ENCODE measurements around the gene QDPR. TPM values are rescaled to one million over a fixed set of nuclear protein-coding genes. Genes with fewer than 3 reads are reported as not detected.
"Not testable (repeated sequence)": the region's sequence is repeated elsewhere in the genome, so short reads cannot be mapped to it uniquely, and the experiment has no call there.

QDPR gene
- total and polyA plus RNA-seq, 3 experiments from 2014 or later, result 36.1 to 54.9 (median 50.9) TPM

GRCh38 chr4:17468619-17469221 lies 43.2 kb downstream of the QDPR start:
- DNase-seq, result no peak
- CTCF ChIA-PET, result no interaction called here
- Histone ChIP-seq H3K4me3 (ENCODE audit: low read length) (no peak overlapping the region), H3K27me3 (ENCODE audit: insufficient read depth, low read length, poor library complexity, severe bottlenecking) (no peaks in the 10 kb centered on the region), H3K36me3 (ENCODE audit: insufficient read depth, low read length) (no peaks in the 10 kb centered on the region), H3K4me1 (ENCODE audit: insufficient read depth, low read length) (no peaks in the 10 kb centered on the region), H3K27ac (ENCODE audit: low read depth, low read length) (no peak overlapping the region), H3K9me3 (ENCODE audit: low read length) (no peaks in the 10 kb centered on the region)
- Mint-ChIP-seq H3K27ac (peak overlapping the region in 2 of 8 donors; percentile 38 to 84), H3K9me3 (no peaks in the 10 kb centered on the region), H3K4me1 (peaks cover 0 to 4% (median 0%) of the 10 kb centered on the region in 3 donors), H3K27me3 (peaks cover 0 to 2% of the 10 kb centered on the region in 2 donors), H3K36me3 (peaks cover 1 to 7% (median 3%) of the 10 kb centered on the region in 3 donors), H3K4me3 (no peak overlapping the region)
- POLR2A ChIA-PET, result no interaction called here

DNA sequence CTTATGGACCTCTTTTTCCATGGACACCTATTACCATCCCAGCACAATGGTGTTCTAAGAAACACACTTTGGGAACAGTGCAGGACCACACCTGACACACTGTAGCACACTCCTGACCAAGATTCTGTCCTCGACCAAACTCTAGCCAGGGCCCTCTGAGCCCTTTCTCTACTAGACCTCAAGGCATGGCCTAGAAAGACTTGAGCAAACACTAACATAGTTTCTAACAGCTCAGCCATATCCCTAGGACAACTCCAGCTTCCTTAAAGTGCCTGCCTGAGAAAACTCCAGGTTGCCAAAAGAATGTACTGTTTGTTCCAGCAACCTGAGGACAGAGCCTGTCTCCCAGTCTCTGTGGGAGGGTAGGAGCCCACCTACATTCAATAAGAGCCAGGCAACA lies 48.3 kb downstream of the QDPR start:
- Mint-ChIP-seq H3K27ac (peak overlapping the region in 1 of 8 donors; percentile 25), H3K9me3 (no peaks in the 10 kb centered on the region), H3K36me3 (peaks cover 2 to 6% (median 3%) of the 10 kb centered on the region in 3 donors), H3K27me3 (no peaks in the 10 kb centered on the region), H3K4me3 (no peak overlapping the region), H3K4me1 (no peaks in the 10 kb centered on the region)
- POLR2A ChIA-PET, result no interaction called here
- no peaks in the 10 kb centered on the region for H3K4me1 ChIP-seq (ENCODE audit: insufficient read depth, low read length)
- CTCF ChIA-PET, result no interaction called here
- H3K9me3 ChIP-seq (ENCODE audit: low read length), result no peaks in the 10 kb centered on the region
- no peak overlapping the region for H3K4me3 ChIP-seq (ENCODE audit: low read length)
- DNase-seq, result no peak
- no peaks in the 10 kb centered on the region for H3K27me3 ChIP-seq (ENCODE audit: insufficient read depth, low read length, poor library complexity, severe bottlenecking)
- H3K36me3 ChIP-seq (ENCODE audit: insufficient read depth, low read length), result no peaks in the 10 kb centered on the region
- H3K27ac ChIP-seq (ENCODE audit: low read depth, low read length), result no peak overlapping the region

GRCh38 chr4:17450269-17450804 lies 61.6 kb downstream of the QDPR start:
- Histone ChIP-seq H3K27ac (ENCODE audit: low read depth, low read length) (no peak overlapping the region), H3K36me3 (ENCODE audit: insufficient read depth, low read length) (no peaks in the 10 kb centered on the region), H3K4me1 (ENCODE audit: insufficient read depth, low read length) (no peaks in the 10 kb centered on the region), H3K4me3 (ENCODE audit: low read length) (no peak overlapping the region), H3K9me3 (ENCODE audit: low read length) (no peaks in the 10 kb centered on the region), H3K27me3 (ENCODE audit: insufficient read depth, low read length, poor library complexity, severe bottlenecking) (no peaks in the 10 kb centered on the region)
- H3K4me3 Mint-ChIP-seq, result no peak overlapping the region
- ChIA-PET POLR2A (no interaction called here), CTCF (interaction anchor here (0.8 to 1.6 kb wide), 2 partner anchors 22 to 533 kb away, joined by 3 to 6 read pairs; no protein-coding TSS in a partner anchor)
- H3K27ac Mint-ChIP-seq, result no peak overlapping the region
- peaks cover 0 to 2% of the 10 kb centered on the region in 2 donors for H3K27me3 Mint-ChIP-seq
- H3K36me3 Mint-ChIP-seq, result peaks cover 0 to 2% (median 0%) of the 10 kb centered on the region in 3 donors
- no peaks in the 10 kb centered on the region for H3K9me3 Mint-ChIP-seq
- H3K4me1 Mint-ChIP-seq, result no peaks in the 10 kb centered on the region
- DNase-seq, result no peak

DNA sequence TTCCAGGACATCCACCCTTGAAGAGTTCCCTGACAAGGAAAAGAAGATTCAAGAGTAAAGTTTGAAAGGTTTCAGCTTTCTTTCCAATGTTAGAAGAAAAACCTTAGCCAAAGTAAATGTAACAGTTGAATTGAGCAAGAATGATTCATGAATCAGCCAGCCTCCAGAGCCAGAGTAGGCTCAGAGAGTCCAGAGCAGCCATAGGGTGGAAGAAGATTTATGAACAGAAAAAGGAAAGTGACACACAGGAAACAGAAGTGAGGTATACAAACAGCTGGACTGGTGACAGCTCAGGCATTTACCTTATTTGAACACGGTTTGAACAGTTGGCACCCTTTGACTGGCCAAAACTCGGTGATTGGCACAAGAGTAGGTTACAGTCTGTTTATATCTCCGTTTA lies 63.2 kb downstream of the QDPR start:
- Mint-ChIP-seq H3K27ac (peak overlapping the region in 1 of 8 donors; percentile 52), H3K36me3 (no peaks in the 10 kb centered on the region), H3K4me1 (no peaks in the 10 kb centered on the region), H3K4me3 (no peak overlapping the region), H3K27me3 (peaks cover 0 to 2% of the 10 kb centered on the region in 2 donors), H3K9me3 (peaks cover 0 to 3% (median 0%) of the 10 kb centered on the region in 5 donors)
- ChIA-PET CTCF (interaction anchor here (1.3 to 2.8 kb wide), 3 partner anchors 9 to 102 kb away, joined by 3 to 12 read pairs (median 8); no protein-coding TSS in a partner anchor), POLR2A (no interaction called here)
- Histone ChIP-seq H3K9me3 (ENCODE audit: low read length) (no peaks in the 10 kb centered on the region), H3K27me3 (ENCODE audit: insufficient read depth, low read length, poor library complexity, severe bottlenecking) (no peaks in the 10 kb centered on the region), H3K36me3 (ENCODE audit: insufficient read depth, low read length) (no peaks in the 10 kb centered on the region), H3K27ac (ENCODE audit: low read depth, low read length) (no peak overlapping the region), H3K4me3 (ENCODE audit: low read length) (no peak overlapping the region), H3K4me1 (ENCODE audit: insufficient read depth, low read length) (no peaks in the 10 kb centered on the region)
- DNase-seq, result no peak

DNA sequence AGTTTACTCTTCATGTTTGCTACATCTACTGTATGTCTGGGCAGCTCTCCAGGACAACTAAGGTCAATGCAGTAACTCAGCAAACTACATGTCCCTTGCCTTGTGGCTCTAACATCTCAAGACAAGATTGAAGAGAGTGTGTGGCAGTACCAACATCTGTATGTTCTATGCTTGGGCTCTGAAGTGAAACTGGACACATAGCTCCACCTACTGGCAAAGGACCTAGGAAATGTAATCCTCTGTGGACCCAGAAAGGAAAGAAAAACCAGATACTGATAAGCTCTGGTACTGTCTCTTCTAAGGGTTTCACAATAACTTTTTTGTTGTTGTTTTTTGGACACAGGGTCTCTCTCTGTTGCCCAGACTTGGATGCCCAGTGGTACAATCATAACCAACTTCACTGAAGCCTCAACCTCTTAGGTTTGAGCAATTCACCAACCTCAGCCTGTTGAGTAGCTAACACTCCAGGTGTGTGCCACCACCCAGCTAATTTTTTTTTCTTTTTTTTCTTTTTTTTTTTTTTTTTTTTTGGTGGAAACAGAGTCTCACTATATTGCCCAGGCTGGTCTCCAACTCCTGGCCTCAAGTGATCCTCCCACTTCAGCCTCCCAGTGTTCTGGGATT lies 64.1 kb downstream of the QDPR start:
- ChIA-PET CTCF (interaction anchor here (0.7 to 2.8 kb wide), 14 partner anchors 9 to 1159 kb away, joined by 3 to 12 read pairs (median 5); no protein-coding TSS in a partner anchor), POLR2A (no interaction called here)
- Histone ChIP-seq H3K27ac (ENCODE audit: low read depth, low read length) (no peak overlapping the region), H3K4me3 (ENCODE audit: low read length) (no peak overlapping the region), H3K36me3 (ENCODE audit: insufficient read depth, low read length) (no peaks in the 10 kb centered on the region), H3K9me3 (ENCODE audit: low read length) (no peaks in the 10 kb centered on the region), H3K27me3 (ENCODE audit: insufficient read depth, low read length, poor library complexity, severe bottlenecking) (no peaks in the 10 kb centered on the region), H3K4me1 (ENCODE audit: insufficient read depth, low read length) (no peaks in the 10 kb centered on the region)
- Mint-ChIP-seq H3K27me3 (peaks cover 0 to 2% of the 10 kb centered on the region in 2 donors), H3K36me3 (no peaks in the 10 kb centered on the region), H3K4me1 (no peaks in the 10 kb centered on the region), H3K9me3 (peaks cover 0 to 5% (median 0%) of the 10 kb centered on the region in 5 donors), H3K4me3 (no peak overlapping the region), H3K27ac (no peak overlapping the region)
- peak in 4 of 5 donors; percentile 34 to 53 (median 37) for DNase-seq

DNA sequence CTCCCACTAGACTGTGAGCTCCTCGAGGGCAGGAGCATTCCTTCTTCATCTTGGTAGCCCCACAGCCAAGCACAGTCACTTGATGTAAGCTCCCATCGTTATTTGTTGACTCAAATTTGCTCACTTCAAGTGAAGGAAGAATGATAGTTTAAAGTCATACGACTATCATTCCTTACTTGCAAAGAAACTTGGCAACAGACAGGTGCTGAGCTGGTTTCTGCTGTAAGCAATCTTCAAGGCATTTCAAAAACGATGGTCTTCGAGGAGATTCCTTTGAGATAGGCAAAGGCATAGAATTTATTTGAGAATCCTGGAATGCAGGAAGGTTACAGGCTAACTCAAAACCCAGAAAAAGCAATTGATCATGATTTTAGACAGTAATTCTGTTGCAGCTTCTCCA lies 64.8 kb downstream of the QDPR start:
- Mint-ChIP-seq H3K27me3 (peaks cover 0 to 2% of the 10 kb centered on the region in 2 donors), H3K4me1 (no peaks in the 10 kb centered on the region), H3K27ac (peak overlapping the region in 2 of 8 donors; percentile 13 to 71), H3K9me3 (peaks cover 0 to 5% (median 3%) of the 10 kb centered on the region in 5 donors), H3K4me3 (no peak overlapping the region), H3K36me3 (no peaks in the 10 kb centered on the region)
- H3K27ac ChIP-seq (ENCODE audit: low read depth, low read length), result no peak overlapping the region
- ChIA-PET CTCF (interaction anchor here (0.8 to 2.8 kb wide), 11 partner anchors 8 to 1159 kb away, joined by 3 to 12 read pairs (median 6); no protein-coding TSS in a partner anchor), POLR2A (no interaction called here)
- no peak overlapping the region for H3K4me3 ChIP-seq (ENCODE audit: low read length)
- H3K27me3 ChIP-seq (ENCODE audit: insufficient read depth, low read length, poor library complexity, severe bottlenecking), result no peaks in the 10 kb centered on the region
- H3K4me1 ChIP-seq (ENCODE audit: insufficient read depth, low read length), result no peaks in the 10 kb centered on the region
- DNase-seq, result no peak
- H3K9me3 ChIP-seq (ENCODE audit: low read length), result no peaks in the 10 kb centered on the region
- H3K36me3 ChIP-seq (ENCODE audit: insufficient read depth, low read length), result no peaks in the 10 kb centered on the region

GRCh38 chr4:17442477-17442876 lies 69.4 kb downstream of the QDPR start:
- H3K4me1 ChIP-seq (ENCODE audit: insufficient read depth, low read length); H3K27ac Mint-ChIP-seq; H3K36me3 ChIP-seq (ENCODE audit: insufficient read depth, low read length); H3K9me3 ChIP-seq (ENCODE audit: low read length); CTCF ChIA-PET; POLR2A ChIA-PET; H3K4me3 Mint-ChIP-seq; H3K4me3 ChIP-seq (ENCODE audit: low read length); H3K27me3 Mint-ChIP-seq; H3K27ac ChIP-seq (ENCODE audit: low read depth, low read length); H3K4me1 Mint-ChIP-seq; H3K27me3 ChIP-seq (ENCODE audit: insufficient read depth, low read length, poor library complexity, severe bottlenecking); DNase-seq: not testable (repeated sequence)
- Mint-ChIP-seq H3K9me3 (peaks cover 0 to 13% (median 3%) of the 10 kb centered on the region in 5 donors), H3K36me3 (peaks cover 0 to 11% (median 0%) of the 10 kb centered on the region in 3 donors)

- Histone ChIP-seq H3K36me3 (ENCODE audit: insufficient read depth, low read length) (no peaks in the 10 kb centered on the region), H3K4me1 (ENCODE audit: insufficient read depth, low read length) (no peaks in the 10 kb centered on the region), H3K27me3 (ENCODE audit: insufficient read depth, low read length, poor library complexity, severe bottlenecking) (no peaks in the 10 kb centered on the region), H3K4me3 (ENCODE audit: low read length) (no peak overlapping the region), H3K9me3 (ENCODE audit: low read length) (no peaks in the 10 kb centered on the region), H3K27ac (ENCODE audit: low read depth, low read length) (no peak overlapping the region)
- no peak overlapping the region for H3K4me3 Mint-ChIP-seq
- peaks cover 0 to 11% (median 0%) of the 10 kb centered on the region in 3 donors for H3K36me3 Mint-ChIP-seq
- peaks cover 0 to 8% (median 2%) of the 10 kb centered on the region in 5 donors for H3K9me3 Mint-ChIP-seq
- POLR2A ChIA-PET, result no interaction called here
- no peak overlapping the region for H3K27ac Mint-ChIP-seq
- no peaks in the 10 kb centered on the region for H3K4me1 Mint-ChIP-seq
- peaks cover 0 to 11% of the 10 kb centered on the region in 2 donors for H3K27me3 Mint-ChIP-seq
- CTCF ChIA-PET, result interaction anchor here (1.2 to 1.7 kb wide), 2 partner anchors 9 to 10 kb away, joined by 3 read pairs; no protein-coding TSS in a partner anchor
- no peak for DNase-seq
Measured at GRCh38 chr4:17437396-17437795, 74.5 kb downstream of the QDPR start.
